ENCODE results near the gene LRRFIP2.

DNA sequence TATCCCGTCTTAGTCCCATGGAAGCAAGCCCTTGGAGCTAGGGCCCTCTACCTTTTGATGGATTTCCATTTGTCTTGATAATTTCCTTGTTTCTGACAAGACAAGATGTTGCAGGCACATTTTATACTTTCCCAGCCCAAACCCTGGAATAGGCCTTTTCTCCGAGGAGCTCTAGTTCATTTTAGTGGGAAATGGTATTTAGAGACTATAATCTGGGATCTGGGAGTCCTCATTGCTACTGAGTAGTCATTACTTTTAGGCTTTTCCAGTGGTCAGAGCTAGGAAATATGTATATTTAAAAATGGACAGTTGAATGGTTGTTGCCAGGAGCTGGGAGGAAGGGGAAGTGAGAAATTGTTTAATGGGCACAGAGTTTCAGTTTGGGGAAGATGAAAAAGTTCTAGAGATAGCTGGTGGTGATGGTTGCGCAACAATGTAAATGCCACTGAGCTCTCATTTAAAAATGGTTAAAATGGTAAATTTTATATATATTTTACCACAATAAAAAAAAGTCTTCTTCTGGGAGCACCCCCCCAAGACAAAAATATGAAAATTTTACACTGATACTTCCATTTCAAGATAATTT lies 149.5 kb downstream of the LRRFIP2 start:
- TF ChIP-seq, protein P1, sequence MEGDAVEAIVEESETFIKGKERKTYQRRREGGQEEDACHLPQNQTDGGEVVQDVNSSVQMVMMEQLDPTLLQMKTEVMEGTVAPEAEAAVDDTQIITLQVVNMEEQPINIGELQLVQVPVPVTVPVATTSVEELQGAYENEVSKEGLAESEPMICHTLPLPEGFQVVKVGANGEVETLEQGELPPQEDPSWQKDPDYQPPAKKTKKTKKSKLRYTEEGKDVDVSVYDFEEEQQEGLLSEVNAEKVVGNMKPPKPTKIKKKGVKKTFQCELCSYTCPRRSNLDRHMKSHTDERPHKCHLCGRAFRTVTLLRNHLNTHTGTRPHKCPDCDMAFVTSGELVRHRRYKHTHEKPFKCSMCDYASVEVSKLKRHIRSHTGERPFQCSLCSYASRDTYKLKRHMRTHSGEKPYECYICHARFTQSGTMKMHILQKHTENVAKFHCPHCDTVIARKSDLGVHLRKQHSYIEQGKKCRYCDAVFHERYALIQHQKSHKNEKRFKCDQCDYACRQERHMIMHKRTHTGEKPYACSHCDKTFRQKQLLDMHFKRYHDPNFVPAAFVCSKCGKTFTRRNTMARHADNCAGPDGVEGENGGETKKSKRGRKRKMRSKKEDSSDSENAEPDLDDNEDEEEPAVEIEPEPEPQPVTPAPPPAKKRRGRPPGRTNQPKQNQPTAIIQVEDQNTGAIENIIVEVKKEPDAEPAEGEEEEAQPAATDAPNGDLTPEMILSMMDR (IDR thresholded peaks at IDR 0.05), result no peak
- no peak for TF ChIP-seq POLR2A (IDR thresholded peaks at IDR 0.05)
- no peak for TF ChIP-seq EP300 (IDR thresholded peaks at IDR 0.05)
